GM12878 (cell line): Measurements from ENCODE around the gene BBC3. TPM values are rescaled to one million over a fixed set of nuclear protein-coding genes. Genes with fewer than 3 reads are reported as not detected.

Experiments
- BCL11A ChIP-seq: IDR thresholded peaks from 2 replicates; pipeline ENCODE4 v1.6.1; 2011; ENCODE audit warnings: low read depth, low read length
- CBX5 ChIP-seq: sonication (generic); IDR thresholded peaks from 2 replicates; pipeline ENCODE4 v1.6.1; 2016; ENCODE audit warnings: low read depth, moderate library complexity, mild to moderate bottlenecking, inconsistent platforms
- EED ChIP-seq: sonication (generic); IDR thresholded peaks from 2 replicates; pipeline ENCODE4 v1.6.1; 2016; ENCODE audit warnings: antibody characterized with exemption, low read depth
- EZH2 ChIP-seq: IDR thresholded peaks from 2 replicates; pipeline ENCODE4 v1.6.1; 2012; ENCODE audit warnings: low read depth, mild to moderate bottlenecking, control low read depth, inconsistent platforms, low read length, borderline replicate concordance; ENCODE audit not compliant: control insufficient read depth
- GABPA ChIP-seq: IDR thresholded peaks from 2 replicates; pipeline ENCODE4 v1.6.1; 2014; ENCODE audit warnings: antibody characterized with exemption, low read depth, mild to moderate bottlenecking, inconsistent platforms
- HCFC1 ChIP-seq: fragments of 150-350 bp; IDR thresholded peaks from 2 replicates; pipeline ENCODE4 v1.6.1; 2014; ENCODE audit warnings: low read length
- NFIC ChIP-seq: IDR thresholded peaks from 2 replicates; pipeline ENCODE4 v1.6.1; 2012; ENCODE audit warnings: low read depth, mild to moderate bottlenecking, inconsistent platforms, low read length, moderate library complexity
- NFYA ChIP-seq: IDR thresholded peaks from 2 replicates; pipeline ENCODE4 v1.6.1; 2011; ENCODE audit warnings: low read depth, mild to moderate bottlenecking, low read length, improper control_type of control experiment, borderline replicate concordance
- NR2F1 ChIP-seq: fragments of 450-650 bp; conservative IDR thresholded peaks from 2 replicates; pipeline ENCODE4 v1.6.1; 2017; ENCODE audit warnings: mild to moderate bottlenecking
- RAD21 ChIP-seq: IDR thresholded peaks from 2 replicates; pipeline ENCODE4 v1.6.1; 2011; ENCODE audit warnings: mild to moderate bottlenecking, low read depth, low read length, moderate library complexity; ENCODE audit not compliant: insufficient read depth
- SMC3 ChIP-seq: IDR thresholded peaks from 2 replicates; pipeline ENCODE4 v1.6.1; 2011; ENCODE audit warnings: low read length, improper control_type of control experiment, borderline replicate concordance
- TCF3 ChIP-seq: IDR thresholded peaks from 2 replicates; pipeline ENCODE4 v1.6.1; 2012; ENCODE audit warnings: low read depth, mild to moderate bottlenecking, low read length, borderline replicate concordance; ENCODE audit not compliant: insufficient read depth
- WRNIP1 ChIP-seq: IDR thresholded peaks from 2 replicates; pipeline ENCODE4 v1.6.1; 2011; ENCODE audit warnings: low read depth, low read length, improper control_type of control experiment, borderline replicate concordance
- ZBED1 ChIP-seq: IDR thresholded peaks from 2 replicates; pipeline ENCODE4 v1.6.1; 2016; ENCODE audit warnings: borderline replicate concordance
- ZNF217 ChIP-seq: fragments of 450-650 bp; IDR thresholded peaks from 2 replicates; pipeline ENCODE4 v1.6.1; 2017; ENCODE audit warnings: antibody characterized with exemption, mild to moderate bottlenecking
- ZNF274 ChIP-seq: IDR thresholded peaks from one replicate; pipeline ENCODE4 v1.8.0; 2011; ENCODE audit not compliant: insufficient read length, insufficient read depth
- polyA plus RNA-seq, 11 experiments: library from polyadenylated mRNA; depleted of rRNA in 4 of 11; unstranded in 6 of 11; stranded (reverse) in 5 of 11; fragments of >200 nt; fragmentation: Nextera tagmentation in 4 of 11; fragmentation: Illumina TruSeq in 1 of 11; extraction: Ambion mirVana in 4 of 11; extraction: Trizol in 1 of 11; gene quantifications; 1 replicate in 1 of 11; 2 replicates in 10 of 11; pipeline versions ENCODE4 v1.2.1 to v1.2.3, GENCODE V29; 2011 to 2016; ENCODE audit warnings: inconsistent platforms in 2 of 11, missing spikeins in 2 of 11, low read depth in 1 of 11
- total RNA-seq, 4 experiments: library from RNA; depleted of rRNA in 3 of 4; stranded (reverse); fragments of >200 nt in 3 of 4; fragmentation: Illumina TruSeq in 1 of 4; extraction: Trizol in 1 of 4; gene quantifications; 2 replicates each; pipeline versions ENCODE4 v1.2.1 to v1.2.3, GENCODE V29; 2013 to 2021
- TF ChIP-seq, protein P1 (sequence below): fragments of 450-650 bp; IDR thresholded peaks from 2 replicates; pipeline ENCODE4 v1.6.1; 2018; ENCODE audit warnings: borderline replicate concordance, mild to moderate bottlenecking; ENCODE audit not compliant: partially characterized antibody
- TF ChIP-seq, protein P2 (sequence below): fragments of 150-350 bp; IDR thresholded peaks from 2 replicates; pipeline ENCODE4 v1.6.1; 2014; ENCODE audit warnings: mild to moderate bottlenecking, low read depth, low read length
- TF ChIP-seq, protein P3 (sequence below): IDR thresholded peaks from 2 replicates; pipeline ENCODE4 v1.6.1; 2012; ENCODE audit warnings: low read depth, low read length, improper control_type of control experiment
- TF ChIP-seq, protein P4 (sequence below): fragments of 150-350 bp; IDR thresholded peaks from 2 replicates; pipeline ENCODE4 v1.6.1; 2016; ENCODE audit warnings: low read depth, low read length

BBC3 gene
- total and polyA plus RNA-seq, 10 of the 15 experiments (the other 5 are each of a cell fraction or from before 2014, with no cell fraction given), result 0.10 to 17.9 (median 7.5) TPM

DNA sequence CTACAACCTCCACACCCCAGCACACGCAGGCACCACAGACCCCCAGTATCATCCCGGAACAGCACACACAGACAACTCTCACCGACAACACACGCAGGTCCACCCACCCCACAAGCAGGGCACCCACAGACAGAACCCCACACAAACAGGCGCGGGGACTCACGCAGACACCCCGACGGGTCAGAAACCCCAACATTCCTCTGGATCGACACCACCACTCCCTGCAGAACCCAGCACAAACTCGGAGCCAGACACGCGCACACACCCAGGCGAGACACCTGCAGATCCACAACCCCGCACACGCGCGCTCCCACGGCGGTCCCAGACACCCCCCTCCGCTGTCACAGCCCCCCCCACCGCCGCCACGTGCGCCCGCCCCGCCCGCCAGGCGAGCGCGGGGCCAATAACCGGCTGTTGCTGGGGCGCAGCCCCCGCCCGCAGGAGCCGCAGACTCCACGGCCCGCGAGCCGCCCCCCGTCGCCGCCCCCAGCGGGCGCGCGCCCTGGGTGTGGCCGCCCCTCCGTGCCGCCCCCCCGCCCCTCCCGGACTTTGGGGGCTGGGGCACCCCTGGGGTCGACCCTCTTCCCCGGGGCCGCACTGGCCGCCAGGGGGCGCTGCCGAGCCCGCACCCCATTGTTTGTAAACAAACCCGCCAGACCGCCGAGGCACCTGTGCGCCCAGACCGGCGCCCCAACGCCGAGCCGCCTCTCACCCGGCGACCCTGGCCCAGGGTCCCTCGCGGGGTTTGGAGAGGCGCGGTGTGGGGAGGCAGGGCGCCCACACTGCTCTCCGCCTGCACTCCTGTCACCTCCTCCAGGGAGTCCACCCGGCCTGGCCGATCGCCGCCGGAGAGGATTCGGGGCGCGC, 712 bp downstream of the BBC3 start (continued):
- peak; percentile 32; the same call in 1 of the 2 replicates for TF ChIP-seq SMC3
- TF ChIP-seq NFYA, result no peak
- TF ChIP-seq, protein P1, sequence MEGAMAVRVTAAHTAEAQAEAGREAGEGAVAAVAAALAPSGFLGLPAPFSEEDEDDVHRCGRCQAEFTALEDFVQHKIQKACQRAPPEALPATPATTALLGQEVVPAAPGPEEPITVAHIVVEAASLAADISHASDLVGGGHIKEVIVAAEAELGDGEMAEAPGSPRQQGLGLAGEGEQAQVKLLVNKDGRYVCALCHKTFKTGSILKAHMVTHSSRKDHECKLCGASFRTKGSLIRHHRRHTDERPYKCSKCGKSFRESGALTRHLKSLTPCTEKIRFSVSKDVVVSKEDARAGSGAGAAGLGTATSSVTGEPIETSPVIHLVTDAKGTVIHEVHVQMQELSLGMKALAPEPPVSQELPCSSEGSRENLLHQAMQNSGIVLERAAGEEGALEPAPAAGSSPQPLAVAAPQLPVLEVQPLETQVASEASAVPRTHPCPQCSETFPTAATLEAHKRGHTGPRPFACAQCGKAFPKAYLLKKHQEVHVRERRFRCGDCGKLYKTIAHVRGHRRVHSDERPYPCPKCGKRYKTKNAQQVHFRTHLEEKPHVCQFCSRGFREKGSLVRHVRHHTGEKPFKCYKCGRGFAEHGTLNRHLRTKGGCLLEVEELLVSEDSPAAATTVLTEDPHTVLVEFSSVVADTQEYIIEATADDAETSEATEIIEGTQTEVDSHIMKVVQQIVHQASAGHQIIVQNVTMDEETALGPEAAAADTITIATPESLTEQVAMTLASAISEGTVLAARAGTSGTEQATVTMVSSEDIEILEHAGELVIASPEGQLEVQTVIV, result no peak
- TF ChIP-seq ZBED1, result no peak
- no peak for TF ChIP-seq WRNIP1
- TF ChIP-seq EZH2, result no peak
- TF ChIP-seq, protein P2, sequence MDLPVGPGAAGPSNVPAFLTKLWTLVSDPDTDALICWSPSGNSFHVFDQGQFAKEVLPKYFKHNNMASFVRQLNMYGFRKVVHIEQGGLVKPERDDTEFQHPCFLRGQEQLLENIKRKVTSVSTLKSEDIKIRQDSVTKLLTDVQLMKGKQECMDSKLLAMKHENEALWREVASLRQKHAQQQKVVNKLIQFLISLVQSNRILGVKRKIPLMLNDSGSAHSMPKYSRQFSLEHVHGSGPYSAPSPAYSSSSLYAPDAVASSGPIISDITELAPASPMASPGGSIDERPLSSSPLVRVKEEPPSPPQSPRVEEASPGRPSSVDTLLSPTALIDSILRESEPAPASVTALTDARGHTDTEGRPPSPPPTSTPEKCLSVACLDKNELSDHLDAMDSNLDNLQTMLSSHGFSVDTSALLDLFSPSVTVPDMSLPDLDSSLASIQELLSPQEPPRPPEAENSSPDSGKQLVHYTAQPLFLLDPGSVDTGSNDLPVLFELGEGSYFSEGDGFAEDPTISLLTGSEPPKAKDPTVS, result no peak
- TF ChIP-seq NFIC, result no peak
- TF ChIP-seq RAD21, result 0 out of 2 replicates have a peak, but pooled peaks have one; percentile 10
- no peak for TF ChIP-seq BCL11A
- TF ChIP-seq ZNF274, result no peak
- TF ChIP-seq, protein P3, sequence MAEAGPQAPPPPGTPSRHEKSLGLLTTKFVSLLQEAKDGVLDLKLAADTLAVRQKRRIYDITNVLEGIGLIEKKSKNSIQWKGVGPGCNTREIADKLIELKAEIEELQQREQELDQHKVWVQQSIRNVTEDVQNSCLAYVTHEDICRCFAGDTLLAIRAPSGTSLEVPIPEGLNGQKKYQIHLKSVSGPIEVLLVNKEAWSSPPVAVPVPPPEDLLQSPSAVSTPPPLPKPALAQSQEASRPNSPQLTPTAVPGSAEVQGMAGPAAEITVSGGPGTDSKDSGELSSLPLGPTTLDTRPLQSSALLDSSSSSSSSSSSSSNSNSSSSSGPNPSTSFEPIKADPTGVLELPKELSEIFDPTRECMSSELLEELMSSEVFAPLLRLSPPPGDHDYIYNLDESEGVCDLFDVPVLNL, result no peak
- peak; percentile 51; the same call in 1 of the 2 replicates for TF ChIP-seq ZNF217
- TF ChIP-seq, protein P4, sequence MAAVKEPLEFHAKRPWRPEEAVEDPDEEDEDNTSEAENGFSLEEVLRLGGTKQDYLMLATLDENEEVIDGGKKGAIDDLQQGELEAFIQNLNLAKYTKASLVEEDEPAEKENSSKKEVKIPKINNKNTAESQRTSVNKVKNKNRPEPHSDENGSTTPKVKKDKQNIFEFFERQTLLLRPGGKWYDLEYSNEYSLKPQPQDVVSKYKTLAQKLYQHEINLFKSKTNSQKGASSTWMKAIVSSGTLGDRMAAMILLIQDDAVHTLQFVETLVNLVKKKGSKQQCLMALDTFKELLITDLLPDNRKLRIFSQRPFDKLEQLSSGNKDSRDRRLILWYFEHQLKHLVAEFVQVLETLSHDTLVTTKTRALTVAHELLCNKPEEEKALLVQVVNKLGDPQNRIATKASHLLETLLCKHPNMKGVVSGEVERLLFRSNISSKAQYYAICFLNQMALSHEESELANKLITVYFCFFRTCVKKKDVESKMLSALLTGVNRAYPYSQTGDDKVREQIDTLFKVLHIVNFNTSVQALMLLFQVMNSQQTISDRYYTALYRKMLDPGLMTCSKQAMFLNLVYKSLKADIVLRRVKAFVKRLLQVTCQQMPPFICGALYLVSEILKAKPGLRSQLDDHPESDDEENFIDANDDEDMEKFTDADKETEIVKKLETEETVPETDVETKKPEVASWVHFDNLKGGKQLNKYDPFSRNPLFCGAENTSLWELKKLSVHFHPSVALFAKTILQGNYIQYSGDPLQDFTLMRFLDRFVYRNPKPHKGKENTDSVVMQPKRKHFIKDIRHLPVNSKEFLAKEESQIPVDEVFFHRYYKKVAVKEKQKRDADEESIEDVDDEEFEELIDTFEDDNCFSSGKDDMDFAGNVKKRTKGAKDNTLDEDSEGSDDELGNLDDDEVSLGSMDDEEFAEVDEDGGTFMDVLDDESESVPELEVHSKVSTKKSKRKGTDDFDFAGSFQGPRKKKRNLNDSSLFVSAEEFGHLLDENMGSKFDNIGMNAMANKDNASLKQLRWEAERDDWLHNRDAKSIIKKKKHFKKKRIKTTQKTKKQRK, result no peak
- peak; percentile 76 for TF ChIP-seq NR2F1
- 0 out of 2 replicates have a peak, but pooled peaks have one; percentile 38 for TF ChIP-seq TCF3
- TF ChIP-seq EED, result no peak
- no peak for TF ChIP-seq GABPA
- no peak for TF ChIP-seq HCFC1
- TF ChIP-seq CBX5, result no peak
